Ovary (tissue), 3 donors: ENCODE results near the gene PROX1.

Source experiments
- CTCF ChIP-seq, 3 donors: fragments of 450-650 bp in 2 of 3; fragments of 200-600 bp in 1 of 3; IDR thresholded peaks; one replicate each; pipeline versions ENCODE4 v1.5.1 to v1.8.0; 2016 to 2022; ENCODE audit warnings: antibody characterized with exemption in 3 of 3, mild to moderate bottlenecking in 1 of 3
- POLR2A ChIP-seq: fragments of 450-650 bp; IDR thresholded peaks from one replicate; pipeline ENCODE4 v1.6.1; 2017; ENCODE audit warnings: antibody characterized with exemption, mild to moderate bottlenecking, moderate library complexity
- donor health status: DM: no; HTN: no; CAD: no.

- TF ChIP-seq CTCF (IDR thresholded peaks at IDR 0.05) (no peak), POLR2A (no peak)
Observed at GRCh38 chr1:213997038-213997771, 9.4 kb downstream of the PROX1 start.
